Measurements from ENCODE around the gene TSGA10. TPM values are rescaled to one million over a fixed set of nuclear protein-coding genes. Genes with fewer than 3 reads are reported as not detected.

TSGA10 gene
- total and polyA plus RNA-seq, 2 experiments from 2014 or later: 6.4 to 24.2 TPM

DNA sequence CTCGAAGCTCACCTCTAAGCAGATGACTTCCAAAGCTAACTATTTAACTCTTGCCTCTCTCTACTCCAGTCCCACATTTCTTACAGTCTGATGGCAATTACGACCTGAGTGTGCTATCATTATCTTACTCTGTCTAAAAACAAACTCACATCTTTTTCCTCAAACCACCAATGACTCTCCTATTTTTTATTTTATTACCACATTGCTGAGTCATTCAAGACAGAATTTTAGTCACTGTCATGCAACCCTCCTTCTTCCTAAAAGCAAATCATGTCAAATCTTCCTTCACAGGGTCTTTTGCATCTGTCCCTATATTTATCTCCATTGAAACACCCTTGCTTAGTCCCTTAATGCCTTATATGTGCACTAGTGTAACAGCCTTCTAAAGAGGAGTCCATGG, 47.8 kb downstream of the TSGA10 start (continued):
- TF ChIP-seq, protein P1, sequence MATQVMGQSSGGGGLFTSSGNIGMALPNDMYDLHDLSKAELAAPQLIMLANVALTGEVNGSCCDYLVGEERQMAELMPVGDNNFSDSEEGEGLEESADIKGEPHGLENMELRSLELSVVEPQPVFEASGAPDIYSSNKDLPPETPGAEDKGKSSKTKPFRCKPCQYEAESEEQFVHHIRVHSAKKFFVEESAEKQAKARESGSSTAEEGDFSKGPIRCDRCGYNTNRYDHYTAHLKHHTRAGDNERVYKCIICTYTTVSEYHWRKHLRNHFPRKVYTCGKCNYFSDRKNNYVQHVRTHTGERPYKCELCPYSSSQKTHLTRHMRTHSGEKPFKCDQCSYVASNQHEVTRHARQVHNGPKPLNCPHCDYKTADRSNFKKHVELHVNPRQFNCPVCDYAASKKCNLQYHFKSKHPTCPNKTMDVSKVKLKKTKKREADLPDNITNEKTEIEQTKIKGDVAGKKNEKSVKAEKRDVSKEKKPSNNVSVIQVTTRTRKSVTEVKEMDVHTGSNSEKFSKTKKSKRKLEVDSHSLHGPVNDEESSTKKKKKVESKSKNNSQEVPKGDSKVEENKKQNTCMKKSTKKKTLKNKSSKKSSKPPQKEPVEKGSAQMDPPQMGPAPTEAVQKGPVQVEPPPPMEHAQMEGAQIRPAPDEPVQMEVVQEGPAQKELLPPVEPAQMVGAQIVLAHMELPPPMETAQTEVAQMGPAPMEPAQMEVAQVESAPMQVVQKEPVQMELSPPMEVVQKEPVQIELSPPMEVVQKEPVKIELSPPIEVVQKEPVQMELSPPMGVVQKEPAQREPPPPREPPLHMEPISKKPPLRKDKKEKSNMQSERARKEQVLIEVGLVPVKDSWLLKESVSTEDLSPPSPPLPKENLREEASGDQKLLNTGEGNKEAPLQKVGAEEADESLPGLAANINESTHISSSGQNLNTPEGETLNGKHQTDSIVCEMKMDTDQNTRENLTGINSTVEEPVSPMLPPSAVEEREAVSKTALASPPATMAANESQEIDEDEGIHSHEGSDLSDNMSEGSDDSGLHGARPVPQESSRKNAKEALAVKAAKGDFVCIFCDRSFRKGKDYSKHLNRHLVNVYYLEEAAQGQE (IDR thresholded peaks at IDR 0.05; ENCODE audit: unreplicated experiment): no peak
- TF ChIP-seq, protein P2, sequence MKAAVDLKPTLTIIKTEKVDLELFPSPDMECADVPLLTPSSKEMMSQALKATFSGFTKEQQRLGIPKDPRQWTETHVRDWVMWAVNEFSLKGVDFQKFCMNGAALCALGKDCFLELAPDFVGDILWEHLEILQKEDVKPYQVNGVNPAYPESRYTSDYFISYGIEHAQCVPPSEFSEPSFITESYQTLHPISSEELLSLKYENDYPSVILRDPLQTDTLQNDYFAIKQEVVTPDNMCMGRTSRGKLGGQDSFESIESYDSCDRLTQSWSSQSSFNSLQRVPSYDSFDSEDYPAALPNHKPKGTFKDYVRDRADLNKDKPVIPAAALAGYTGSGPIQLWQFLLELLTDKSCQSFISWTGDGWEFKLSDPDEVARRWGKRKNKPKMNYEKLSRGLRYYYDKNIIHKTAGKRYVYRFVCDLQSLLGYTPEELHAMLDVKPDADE (IDR thresholded peaks at IDR 0.05): no peak
- TF ChIP-seq, protein P3, sequence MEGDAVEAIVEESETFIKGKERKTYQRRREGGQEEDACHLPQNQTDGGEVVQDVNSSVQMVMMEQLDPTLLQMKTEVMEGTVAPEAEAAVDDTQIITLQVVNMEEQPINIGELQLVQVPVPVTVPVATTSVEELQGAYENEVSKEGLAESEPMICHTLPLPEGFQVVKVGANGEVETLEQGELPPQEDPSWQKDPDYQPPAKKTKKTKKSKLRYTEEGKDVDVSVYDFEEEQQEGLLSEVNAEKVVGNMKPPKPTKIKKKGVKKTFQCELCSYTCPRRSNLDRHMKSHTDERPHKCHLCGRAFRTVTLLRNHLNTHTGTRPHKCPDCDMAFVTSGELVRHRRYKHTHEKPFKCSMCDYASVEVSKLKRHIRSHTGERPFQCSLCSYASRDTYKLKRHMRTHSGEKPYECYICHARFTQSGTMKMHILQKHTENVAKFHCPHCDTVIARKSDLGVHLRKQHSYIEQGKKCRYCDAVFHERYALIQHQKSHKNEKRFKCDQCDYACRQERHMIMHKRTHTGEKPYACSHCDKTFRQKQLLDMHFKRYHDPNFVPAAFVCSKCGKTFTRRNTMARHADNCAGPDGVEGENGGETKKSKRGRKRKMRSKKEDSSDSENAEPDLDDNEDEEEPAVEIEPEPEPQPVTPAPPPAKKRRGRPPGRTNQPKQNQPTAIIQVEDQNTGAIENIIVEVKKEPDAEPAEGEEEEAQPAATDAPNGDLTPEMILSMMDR (conservative IDR thresholded peaks at IDR 0.05; ENCODE audit: low read depth in 2 of 2): no peak
- no peak for TF ChIP-seq EZH2 (IDR thresholded peaks at IDR 0.05; ENCODE audit: low read depth, unreplicated experiment)
- TF ChIP-seq EZH2phosphoT487 (IDR thresholded peaks at IDR 0.05; ENCODE audit: unreplicated experiment): no peak

DNA sequence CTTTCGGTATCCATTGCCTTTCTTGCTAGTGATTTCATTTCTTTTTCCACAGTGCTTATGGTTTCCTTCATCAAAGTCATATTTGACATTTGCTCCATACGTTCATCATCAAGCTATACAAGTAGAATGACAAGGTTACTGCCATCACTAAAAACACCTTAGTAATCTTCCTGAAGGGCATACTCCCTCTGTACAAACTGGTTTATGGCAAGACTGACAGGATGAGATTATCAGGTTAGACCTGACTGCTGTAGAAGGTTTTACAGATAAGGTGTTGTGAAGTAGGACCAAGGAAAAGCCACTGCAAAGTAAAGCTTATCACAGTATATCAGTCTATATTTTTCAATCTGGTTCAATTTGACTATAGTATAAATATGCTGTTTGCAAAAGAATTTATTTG, 50.7 kb downstream of the TSGA10 start:
- no peaks in the 10 kb centered on the region for H3K36me3 ChIP-seq (ENCODE audit: insufficient read depth)
- no peak overlapping the region for H3K4me3 ChIP-seq
- no peaks in the 10 kb centered on the region for H4K20me1 ChIP-seq (replicated peaks; ENCODE audit: insufficient read depth)
- Mint-ChIP-seq H3K36me3 (ENCODE audit: low read depth) (no peaks in the 10 kb centered on the region), H3K27ac (no peak overlapping the region), H3K9me3 (no peaks in the 10 kb centered on the region), H3K4me1 (no peaks in the 10 kb centered on the region), H3K27me3 (ENCODE audit: insufficient read depth, low read depth, poor library complexity) (no peaks in the 10 kb centered on the region), H3K4me3 (no peak overlapping the region)
- H2AFZ ChIP-seq: no peak overlapping the region
- TF ChIP-seq ZNF331 (CRISPR knock-in tag; IDR thresholded peaks at IDR 0.05; ENCODE audit: low read depth): no peak
- TF ChIP-seq POLR2AphosphoS5 (IDR thresholded peaks at IDR 0.05; ENCODE audit: low read depth): no peak
- TF ChIP-seq JUNB (IDR thresholded peaks at IDR 0.05; ENCODE audit: unreplicated experiment): no peak
- TF ChIP-seq, protein P3 (conservative IDR thresholded peaks at IDR 0.05; ENCODE audit: low read depth in 2 of 2): no peak
- DNase-seq (ENCODE audit: low spot score) (no peak), ATAC-seq (no peak)
- H3F3A ChIP-seq (replicated peaks; ENCODE audit: low read depth): no peaks in the 10 kb centered on the region
- H3K9me2 ChIP-seq (ENCODE audit: insufficient read depth): no peaks in the 10 kb centered on the region
- H3K27ac ChIP-seq (ENCODE audit: low read depth): no peak overlapping the region
- no peaks in the 10 kb centered on the region for H3K4me1 ChIP-seq (ENCODE audit: insufficient read depth)
- H3K27me3 ChIP-seq (ENCODE audit: insufficient read depth): no peaks in the 10 kb centered on the region
- no peak overlapping the region for H3K4me2 ChIP-seq
- no peaks in the 10 kb centered on the region for H3K79me2 ChIP-seq (replicated peaks; ENCODE audit: insufficient read depth)

All from GM23338 (cell line).